Measurements from ENCODE around the gene MYO7B. TPM values are rescaled to one million over a fixed set of nuclear protein-coding genes. Genes with fewer than 3 reads are reported as not detected.

The MYO7B gene
- total and polyA plus RNA-seq, 2 donors (not counting 1 experiment from before 2014, with no cell fraction given): 5.0 to 68.2 TPM

DNA sequence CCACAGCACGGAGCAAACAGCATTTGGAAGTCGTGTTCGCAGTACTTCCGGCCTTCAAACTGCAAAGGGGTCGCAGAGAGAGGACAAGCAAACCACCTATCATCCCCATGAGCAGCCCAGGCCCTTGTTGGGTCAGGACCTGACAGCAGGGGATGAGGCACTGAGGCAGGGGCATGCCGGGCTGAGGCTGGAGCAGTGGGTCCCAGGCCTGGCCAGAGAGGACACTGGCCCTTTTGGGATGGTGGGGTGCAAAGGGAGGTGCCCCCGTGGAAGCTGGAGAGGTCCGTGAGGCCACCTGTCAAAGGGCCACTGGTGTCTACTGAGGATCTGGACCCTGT, 119.3 kb downstream of the MYO7B start:
- no peaks in the 10 kb centered on the region for H3K79me2 ChIP-seq (ENCODE audit: control insufficient read depth, insufficient read depth, low read length)
- Mint-ChIP-seq H3K27ac (no peak overlapping the region), H3K4me3 (no peak overlapping the region), H3K4me1 (peaks cover 35% of the 10 kb centered on the region), H3K27me3 (no peaks in the 10 kb centered on the region), H3K9me3 (ENCODE audit: insufficient read depth) (no peaks in the 10 kb centered on the region)
- no peak overlapping the region for H3K4me3 ChIP-seq (ENCODE audit: control extremely low read depth in 1 of 5, extremely low read depth in 1 of 5, insufficient read depth in 1 of 5, low read depth in 2 of 5, low read length in 4 of 5)
- peaks cover 0 to 18% (median 0%) of the 10 kb centered on the region in 3 donors for H3K9me3 ChIP-seq (ENCODE audit: control extremely low read depth in 1 of 3, control insufficient read depth in 2 of 3, insufficient read depth in 1 of 3, low read length in 2 of 3)
- WGBS (ENCODE audit: insufficient coverage): 98% methylated on average over 8 of the region's 8 CpGs
- ChIA-PET POLR2A (no interaction called here), CTCF (interaction anchor here (19.3 kb wide), 1 partner anchor 62 kb away, joined by 553 read pairs; no protein-coding TSS in a partner anchor)
- no peaks in the 10 kb centered on the region for H4K20me1 ChIP-seq (ENCODE audit: control insufficient read depth, insufficient read depth, low read length, poor library complexity, severe bottlenecking)
- no peak overlapping the region for H3K4me2 ChIP-seq (replicated peaks; ENCODE audit: low read depth, low read length, poor library complexity, severe bottlenecking)
- no peak overlapping the region for H2AFZ ChIP-seq (ENCODE audit: insufficient read depth, low read depth, low read length, poor library complexity, severe bottlenecking)
- intact Hi-C loops (cut with micrococcal nuclease): no loop called here
- peaks cover 22 to 44% of the 10 kb centered on the region in 2 donors for H3K4me1 ChIP-seq (ENCODE audit: control insufficient read depth in 2 of 2, insufficient read depth in 2 of 2, low read length in 2 of 2)
- no peaks in the 10 kb centered on the region for H3K27me3 ChIP-seq (replicated peaks in 1 of 4; ENCODE audit: control extremely low read depth in 1 of 4, control insufficient read depth in 3 of 4, insufficient read depth in 4 of 4, low read length in 3 of 4)
- no peaks in the 10 kb centered on the region for H3K36me3 ChIP-seq (replicated peaks in 1 of 2; ENCODE audit: control extremely low read depth in 1 of 2, control insufficient read depth in 1 of 2, extremely low read depth in 1 of 2, insufficient read depth in 2 of 2, low read length in 1 of 2)
- ATAC-seq (ENCODE audit: low read depth) (no peak), DNase-seq (no peak)
- TF ChIP-seq EZH2 (IDR thresholded peaks at IDR 0.05; ENCODE audit: borderline replicate concordance, insufficient read depth, low read depth, low read length, poor library complexity, severe bottlenecking) (no peak), CTCF (IDR thresholded peaks at IDR 0.05) (no peak)
- no peak overlapping the region for H3K27ac ChIP-seq (ENCODE audit: low read length in 2 of 2)
- no peak overlapping the region for H3K9ac ChIP-seq (ENCODE audit: low read length)

DNA sequence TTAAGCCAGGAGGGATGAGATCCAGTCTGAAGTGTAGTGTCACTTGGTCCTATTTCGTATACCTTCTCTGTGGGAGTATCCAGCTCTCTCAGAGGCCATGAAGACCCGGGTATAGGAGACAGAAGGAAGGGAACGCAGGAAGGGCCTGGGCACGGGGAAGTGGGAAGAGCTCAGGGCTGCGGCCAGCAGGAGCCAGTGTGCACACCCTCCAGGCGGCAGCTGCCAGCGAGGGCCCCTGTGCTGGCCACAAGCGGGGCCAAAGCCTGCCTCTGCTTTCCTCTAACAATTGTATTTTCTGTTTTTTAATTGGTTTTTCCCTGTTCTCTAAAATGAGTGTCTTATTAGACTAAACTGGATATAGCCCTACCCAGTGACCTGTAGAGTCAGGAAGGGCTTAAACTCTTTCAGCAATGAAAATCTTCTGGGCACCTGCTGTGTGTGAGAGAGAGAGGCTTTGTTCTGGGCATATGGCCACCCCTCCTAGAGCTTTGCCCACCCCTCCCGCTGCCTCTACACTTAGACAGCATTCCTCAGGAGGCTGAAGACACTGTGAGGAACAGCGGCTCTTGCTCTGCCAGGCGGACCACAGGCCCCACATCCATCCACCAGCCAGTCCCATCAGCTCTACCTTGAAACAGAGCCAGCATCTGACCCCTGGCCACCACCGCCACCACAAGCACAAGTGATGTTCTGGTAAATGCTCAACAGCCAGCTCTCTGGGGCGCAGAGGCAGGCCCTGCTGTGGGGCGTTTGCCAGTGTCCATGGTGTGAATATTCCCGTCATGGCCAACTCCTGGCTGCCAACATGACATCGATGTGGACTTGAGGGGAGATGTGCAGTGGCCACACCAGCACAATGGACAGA, 120.0 kb downstream of the MYO7B start:
- DNase-seq (no peak), ATAC-seq (ENCODE audit: low read depth) (no peak)
- Histone ChIP-seq H3K27ac (ENCODE audit: low read length in 2 of 2) (no peak overlapping the region), H2AFZ (ENCODE audit: insufficient read depth, low read depth, low read length, poor library complexity, severe bottlenecking) (no peak overlapping the region), H3K4me2 (replicated peaks; ENCODE audit: low read depth, low read length, poor library complexity, severe bottlenecking) (no peak overlapping the region), H3K36me3 (replicated peaks in 1 of 2; ENCODE audit: control extremely low read depth in 1 of 2, control insufficient read depth in 1 of 2, extremely low read depth in 1 of 2, insufficient read depth in 2 of 2, low read length in 1 of 2) (no peaks in the 10 kb centered on the region), H4K20me1 (ENCODE audit: control insufficient read depth, insufficient read depth, low read length, poor library complexity, severe bottlenecking) (no peaks in the 10 kb centered on the region), H3K9ac (ENCODE audit: low read length) (no peak overlapping the region), H3K9me3 (ENCODE audit: control extremely low read depth in 1 of 3, control insufficient read depth in 2 of 3, insufficient read depth in 1 of 3, low read length in 2 of 3) (peaks cover 0 to 23% (median 0%) of the 10 kb centered on the region in 3 donors), H3K4me1 (ENCODE audit: control insufficient read depth in 2 of 2, insufficient read depth in 2 of 2, low read length in 2 of 2) (peaks cover 22 to 38% of the 10 kb centered on the region in 2 donors), H3K27me3 (replicated peaks in 1 of 4; ENCODE audit: control extremely low read depth in 1 of 4, control insufficient read depth in 3 of 4, insufficient read depth in 4 of 4, low read length in 3 of 4) (peaks cover 0 to 1% (median under 1%) of the 10 kb centered on the region in 4 experiments), H3K79me2 (ENCODE audit: control insufficient read depth, insufficient read depth, low read length) (no peaks in the 10 kb centered on the region), H3K4me3 (ENCODE audit: control extremely low read depth in 1 of 5, extremely low read depth in 1 of 5, insufficient read depth in 1 of 5, low read depth in 2 of 5, low read length in 4 of 5) (no peak overlapping the region)
- Mint-ChIP-seq H3K27me3 (no peaks in the 10 kb centered on the region), H3K4me3 (no peak overlapping the region), H3K27ac (no peak overlapping the region), H3K4me1 (peaks cover 36% of the 10 kb centered on the region), H3K9me3 (ENCODE audit: insufficient read depth) (no peaks in the 10 kb centered on the region)
- CTCF ChIA-PET: interaction anchor here (2.1 to 19.3 kb wide), 2 partner anchors 62 to 64 kb away, joined by 11 to 553 read pairs; no protein-coding TSS in a partner anchor
- intact Hi-C loops (cut with micrococcal nuclease): no loop called here
- POLR2A ChIA-PET: no interaction called here
- WGBS (ENCODE audit: insufficient coverage): 90% methylated on average over 9 of the region's 16 CpGs
- TF ChIP-seq CTCF (IDR thresholded peaks at IDR 0.05) (no peak), EZH2 (IDR thresholded peaks at IDR 0.05; ENCODE audit: borderline replicate concordance, insufficient read depth, low read depth, low read length, poor library complexity, severe bottlenecking) (no peak)

Data from B cell (primary cell).